Activated CD4-positive, alpha-beta T cell treated with anti-CD3 and anti-CD28 coated beads, Interleukin-2, amount 10 ng/mL, durations not matched to agents 24 days and 14 days (primary cell): ENCODE measurements around the gene TSPAN11. TPM values are rescaled to one million over a fixed set of nuclear protein-coding genes. Genes with fewer than 3 reads are reported as not detected.

Experiments
- DNase-seq: peaks from one replicate; pipeline ENCODE4 v3.0.0; 2022
- H3K27ac Mint-ChIP-seq: one replicate; pipeline ENCODE4 v1.8.0; 2022; ENCODE audit warnings: mild to moderate bottlenecking, mixed read lengths
- H3K27me3 Mint-ChIP-seq: one replicate; pipeline ENCODE4 v1.8.0; 2022; ENCODE audit warnings: mixed read lengths
- H3K36me3 Mint-ChIP-seq: one replicate; pipeline ENCODE4 v1.8.0; 2022; ENCODE audit warnings: low read depth, mild to moderate bottlenecking, mixed read lengths
- H3K4me1 Mint-ChIP-seq: one replicate; pipeline ENCODE4 v1.8.0; 2021; ENCODE audit warnings: mixed read lengths
- H3K4me3 Mint-ChIP-seq: one replicate; pipeline ENCODE4 v1.8.0; 2022; ENCODE audit warnings: mild to moderate bottlenecking, moderate library complexity, mixed read lengths
- H3K9me3 Mint-ChIP-seq: one replicate; pipeline ENCODE4 v1.8.0; 2021; ENCODE audit warnings: mixed read lengths
- intact Hi-C: fragments of 100-400 bp; cut with micrococcal nuclease; formaldehyde crosslinking; loops from one replicate; pipeline ENCODE4 v1.15.1; 2023
- total RNA-seq: library from RNA; stranded (reverse); gene quantifications from 2 replicates; pipeline ENCODE4 v1.2.3, GENCODE V29; 2022

TSPAN11 gene
- total RNA-seq, 1 donor from 2014 or later: not detected

GRCh38 chr12:31001581-31002360, 75.2 kb downstream of the TSPAN11 start:
- intact Hi-C loops: no loop called here
- no peak overlapping the region for H3K4me3 Mint-ChIP-seq

GRCh38 chr12:31002361-31002725, 75.8 kb downstream of the TSPAN11 start:
- no peak for DNase-seq
- Mint-ChIP-seq H3K4me1 (peaks cover 2% of the 10 kb centered on the region), H3K36me3 (no peaks in the 10 kb centered on the region), H3K4me3 (no peak overlapping the region), H3K27ac (no peak overlapping the region), H3K9me3 (no peaks in the 10 kb centered on the region), H3K27me3 (no peaks in the 10 kb centered on the region)
- intact Hi-C loops: no loop called here

More at GRCh38 chr12:31001581-31002360, 75.2 kb downstream of the TSPAN11 start:
- no peak for DNase-seq
- Mint-ChIP-seq H3K27ac (no peak overlapping the region), H3K27me3 (no peaks in the 10 kb centered on the region), H3K9me3 (no peaks in the 10 kb centered on the region), H3K36me3 (no peaks in the 10 kb centered on the region), H3K4me1 (peaks cover 2% of the 10 kb centered on the region)

DNA sequence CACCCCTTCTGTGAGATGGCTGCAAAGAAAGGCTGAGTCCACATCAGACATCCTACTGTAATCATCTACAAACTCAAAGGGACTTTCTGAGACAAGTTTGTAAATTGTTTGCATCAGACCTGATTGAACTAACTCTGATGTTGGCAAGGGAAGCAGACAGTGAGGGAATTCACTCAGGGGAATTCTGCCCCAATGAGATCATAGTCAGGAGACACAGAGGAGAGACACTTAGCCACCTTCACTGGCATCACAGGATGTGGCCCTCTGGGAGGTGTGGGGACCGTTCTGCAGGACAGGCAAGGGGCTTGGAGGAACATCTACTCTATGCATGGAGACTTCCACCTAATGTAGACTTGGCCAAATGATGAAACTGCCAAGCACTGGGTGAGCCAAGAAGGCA, 76.5 kb downstream of the TSPAN11 start:
- intact Hi-C loops: no loop called here
- no peaks in the 10 kb centered on the region for H3K27me3 Mint-ChIP-seq
- no peak overlapping the region for H3K4me3 Mint-ChIP-seq
- peaks cover 2% of the 10 kb centered on the region for H3K4me1 Mint-ChIP-seq
- no peaks in the 10 kb centered on the region for H3K36me3 Mint-ChIP-seq
- no peaks in the 10 kb centered on the region for H3K9me3 Mint-ChIP-seq
- no peak overlapping the region for H3K27ac Mint-ChIP-seq
- no peak for DNase-seq

DNA sequence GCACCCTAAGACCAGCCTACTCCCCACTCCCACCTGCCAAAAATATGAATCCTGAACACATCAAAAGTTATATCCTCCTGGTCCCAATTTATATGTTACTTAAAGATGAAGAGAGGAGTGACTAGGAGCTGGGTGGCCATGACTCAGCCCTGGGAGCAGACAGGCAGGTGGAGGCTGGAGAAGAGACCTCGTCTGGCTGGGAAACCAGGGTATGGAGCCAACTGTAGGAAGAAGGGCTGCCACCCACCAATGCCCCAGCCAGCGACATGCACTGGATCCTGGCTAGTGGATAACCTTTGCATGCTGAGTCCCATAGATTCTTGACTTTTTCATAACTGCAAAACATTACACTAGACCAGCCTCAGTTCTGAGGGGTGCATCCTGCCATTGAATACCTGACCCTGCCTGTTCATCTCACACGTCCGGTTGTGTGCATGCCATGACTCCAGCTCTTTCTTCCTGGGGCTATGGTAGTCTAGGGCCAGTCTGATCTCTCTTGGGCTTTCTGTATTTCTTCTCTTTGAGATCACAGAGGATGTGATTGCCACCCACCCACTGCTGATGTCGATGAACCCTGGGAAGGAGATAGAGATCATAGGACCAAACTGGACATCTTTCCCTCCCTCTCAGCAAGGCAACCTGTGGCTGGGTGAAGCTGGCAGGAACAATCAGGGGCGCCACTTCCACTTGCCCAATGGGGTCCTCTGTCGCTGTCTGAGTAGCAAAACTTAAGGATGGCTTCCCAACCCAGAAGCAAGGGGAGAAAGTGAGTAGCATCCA, 77.5 kb downstream of the TSPAN11 start:
- Mint-ChIP-seq H3K36me3 (no peaks in the 10 kb centered on the region), H3K27ac (no peak overlapping the region), H3K4me1 (peaks cover 2% of the 10 kb centered on the region), H3K27me3 (no peaks in the 10 kb centered on the region), H3K4me3 (no peak overlapping the region), H3K9me3 (no peaks in the 10 kb centered on the region)
- intact Hi-C loops: no loop called here
- no peak for DNase-seq

DNA sequence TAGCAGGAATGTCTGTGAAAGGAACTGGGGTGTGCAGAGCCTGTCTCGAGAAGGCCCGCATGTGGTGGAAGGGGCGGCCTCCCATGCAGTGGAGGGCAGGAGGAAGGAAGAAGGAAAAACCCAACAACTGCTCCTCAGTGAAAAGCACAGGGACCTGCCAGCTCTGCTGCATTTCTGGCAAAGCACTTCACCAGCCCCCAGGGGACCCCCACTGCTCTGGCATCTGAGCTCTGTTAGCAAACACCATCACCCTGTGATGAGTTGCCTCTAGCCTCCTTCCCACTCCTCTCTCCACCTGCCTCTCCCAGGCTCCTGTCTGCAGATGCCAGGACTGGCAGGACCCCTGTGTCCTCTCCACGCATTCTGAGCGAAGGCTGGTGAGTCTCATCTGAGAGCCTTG, 78.1 kb downstream of the TSPAN11 start:
- DNase-seq: no peak
- H3K27ac Mint-ChIP-seq: no peak overlapping the region
- H3K9me3 Mint-ChIP-seq: no peaks in the 10 kb centered on the region
- intact Hi-C loops: no loop called here
- H3K36me3 Mint-ChIP-seq: no peaks in the 10 kb centered on the region
- no peaks in the 10 kb centered on the region for H3K27me3 Mint-ChIP-seq
- no peak overlapping the region for H3K4me3 Mint-ChIP-seq
- H3K4me1 Mint-ChIP-seq: peaks cover 2% of the 10 kb centered on the region

GRCh38 chr12:31005256-31005943, 78.9 kb downstream of the TSPAN11 start:
- H3K9me3 Mint-ChIP-seq: no peaks in the 10 kb centered on the region
- no peaks in the 10 kb centered on the region for H3K27me3 Mint-ChIP-seq
- intact Hi-C loops: no loop called here
- H3K27ac Mint-ChIP-seq: no peak overlapping the region
- H3K36me3 Mint-ChIP-seq: no peaks in the 10 kb centered on the region
- DNase-seq: no peak
- H3K4me3 Mint-ChIP-seq: no peak overlapping the region
- peaks cover 2% of the 10 kb centered on the region for H3K4me1 Mint-ChIP-seq

DNA sequence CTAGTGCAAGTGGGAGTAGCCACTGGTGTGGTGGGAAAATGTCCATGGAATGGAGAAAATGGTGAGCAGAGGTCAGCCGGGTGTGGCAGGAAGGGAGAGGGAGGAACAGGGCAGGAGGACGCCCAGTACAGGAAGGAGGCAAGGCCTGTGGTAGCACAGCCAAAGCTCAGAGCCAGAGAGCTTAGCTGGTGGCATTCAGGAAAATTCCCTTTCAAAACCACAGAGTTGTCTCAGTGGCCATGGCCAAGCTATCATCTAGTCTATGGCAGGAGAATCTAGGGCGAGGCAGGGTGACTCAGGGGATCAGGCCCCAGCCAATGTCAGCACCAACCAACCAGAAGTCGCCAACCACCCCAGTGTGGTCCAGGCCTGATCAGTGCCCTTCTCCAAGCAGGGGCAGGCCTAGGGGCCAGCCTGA, 79.4 kb downstream of the TSPAN11 start:
- intact Hi-C loops: no loop called here
- DNase-seq: no peak
- no peaks in the 10 kb centered on the region for H3K36me3 Mint-ChIP-seq
- no peak overlapping the region for H3K27ac Mint-ChIP-seq
- peaks cover 2% of the 10 kb centered on the region for H3K4me1 Mint-ChIP-seq
- H3K27me3 Mint-ChIP-seq: no peaks in the 10 kb centered on the region
- H3K9me3 Mint-ChIP-seq: no peaks in the 10 kb centered on the region
- no peak overlapping the region for H3K4me3 Mint-ChIP-seq

DNA sequence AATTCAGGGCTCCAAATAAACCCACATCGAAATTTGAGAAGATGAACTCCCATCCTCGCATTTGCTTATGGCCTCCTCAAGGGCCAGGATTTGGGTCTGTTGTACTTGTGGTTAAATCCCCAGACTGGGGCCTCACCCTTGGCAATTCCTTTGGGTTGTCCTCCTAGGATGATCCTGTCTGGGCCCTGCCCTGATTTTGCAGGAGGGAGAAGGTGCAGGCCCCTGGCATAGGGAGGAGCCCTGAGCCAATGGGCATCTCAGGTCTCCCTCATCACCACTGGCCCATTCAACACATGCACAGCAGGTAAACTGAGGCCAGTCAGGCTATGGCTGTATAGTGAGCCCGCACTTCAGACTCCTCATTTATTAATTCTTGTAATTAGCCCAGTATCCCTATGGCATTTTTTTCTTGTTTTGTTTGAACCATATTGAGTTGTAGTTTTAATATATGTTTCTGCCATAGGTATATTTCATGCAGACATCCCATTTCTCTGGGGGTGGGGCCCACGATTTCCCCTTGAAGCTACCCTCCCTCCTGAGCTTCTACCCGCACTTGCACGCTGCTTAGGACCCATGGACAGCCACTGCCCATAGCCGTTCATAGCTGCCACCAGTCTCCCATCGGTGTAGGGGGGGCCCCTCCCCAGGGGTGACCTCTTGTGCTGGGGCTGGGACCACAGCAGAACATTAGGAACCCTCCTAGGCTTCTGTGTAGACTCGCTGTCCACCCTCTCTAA, 80.0 kb downstream of the TSPAN11 start:
- Mint-ChIP-seq H3K4me3 (no peak overlapping the region), H3K27me3 (no peaks in the 10 kb centered on the region), H3K36me3 (no peaks in the 10 kb centered on the region), H3K27ac (no peak overlapping the region), H3K9me3 (no peaks in the 10 kb centered on the region), H3K4me1 (peaks cover 2% of the 10 kb centered on the region)
- no peak for DNase-seq
- intact Hi-C loops: no loop called here

- intact Hi-C loops: no loop called here
- no peaks in the 10 kb centered on the region for H3K27me3 Mint-ChIP-seq
- no peak for DNase-seq
- peaks cover 2% of the 10 kb centered on the region for H3K4me1 Mint-ChIP-seq
- no peak overlapping the region for H3K4me3 Mint-ChIP-seq
- H3K36me3 Mint-ChIP-seq: no peaks in the 10 kb centered on the region
- no peak overlapping the region for H3K27ac Mint-ChIP-seq
- no peaks in the 10 kb centered on the region for H3K9me3 Mint-ChIP-seq
These were observed 80.6 kb downstream of the TSPAN11 start for GRCh38 chr12:31007153-31007495.

- intact Hi-C loops: no loop called here
- H3K27me3 Mint-ChIP-seq: no peaks in the 10 kb centered on the region
- no peak for DNase-seq
- H3K27ac Mint-ChIP-seq: no peak overlapping the region
- H3K9me3 Mint-ChIP-seq: no peaks in the 10 kb centered on the region
- H3K36me3 Mint-ChIP-seq: no peaks in the 10 kb centered on the region
- H3K4me1 Mint-ChIP-seq: peaks cover 2% of the 10 kb centered on the region
- H3K4me3 Mint-ChIP-seq: no peak overlapping the region
These were observed 81.2 kb downstream of the TSPAN11 start for GRCh38 chr12:31007636-31008175.

DNA sequence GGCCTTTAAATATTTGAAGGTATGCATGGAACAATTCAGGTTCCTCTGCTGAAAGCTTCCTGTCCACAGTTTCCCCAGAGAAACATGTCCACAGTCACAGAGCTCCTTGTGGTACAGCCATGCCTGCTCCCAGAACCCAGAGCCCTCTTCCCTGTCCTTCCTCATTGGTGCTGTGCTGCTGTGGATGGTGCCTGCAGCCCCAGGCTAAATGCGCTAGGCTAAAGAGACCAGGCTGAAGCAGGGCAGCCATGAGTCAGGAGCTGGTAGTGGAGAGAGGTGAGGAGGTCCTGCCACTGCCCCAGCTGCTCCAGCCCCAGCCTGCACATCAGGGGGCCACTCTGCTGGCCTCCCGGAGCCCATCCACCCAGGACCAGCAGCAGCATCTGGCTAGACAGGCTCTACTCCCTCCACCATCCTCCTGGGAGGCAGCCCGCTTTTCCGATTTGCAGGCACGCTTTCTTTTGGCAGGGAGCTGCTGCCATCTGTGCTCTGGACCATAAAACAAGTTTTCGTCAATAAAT, 81.8 kb downstream of the TSPAN11 start:
- Mint-ChIP-seq H3K27ac (no peak overlapping the region), H3K4me1 (peaks cover 2% of the 10 kb centered on the region), H3K9me3 (no peaks in the 10 kb centered on the region), H3K36me3 (no peaks in the 10 kb centered on the region), H3K27me3 (no peaks in the 10 kb centered on the region), H3K4me3 (no peak overlapping the region)
- no peak for DNase-seq
- intact Hi-C loops: no loop called here

DNA sequence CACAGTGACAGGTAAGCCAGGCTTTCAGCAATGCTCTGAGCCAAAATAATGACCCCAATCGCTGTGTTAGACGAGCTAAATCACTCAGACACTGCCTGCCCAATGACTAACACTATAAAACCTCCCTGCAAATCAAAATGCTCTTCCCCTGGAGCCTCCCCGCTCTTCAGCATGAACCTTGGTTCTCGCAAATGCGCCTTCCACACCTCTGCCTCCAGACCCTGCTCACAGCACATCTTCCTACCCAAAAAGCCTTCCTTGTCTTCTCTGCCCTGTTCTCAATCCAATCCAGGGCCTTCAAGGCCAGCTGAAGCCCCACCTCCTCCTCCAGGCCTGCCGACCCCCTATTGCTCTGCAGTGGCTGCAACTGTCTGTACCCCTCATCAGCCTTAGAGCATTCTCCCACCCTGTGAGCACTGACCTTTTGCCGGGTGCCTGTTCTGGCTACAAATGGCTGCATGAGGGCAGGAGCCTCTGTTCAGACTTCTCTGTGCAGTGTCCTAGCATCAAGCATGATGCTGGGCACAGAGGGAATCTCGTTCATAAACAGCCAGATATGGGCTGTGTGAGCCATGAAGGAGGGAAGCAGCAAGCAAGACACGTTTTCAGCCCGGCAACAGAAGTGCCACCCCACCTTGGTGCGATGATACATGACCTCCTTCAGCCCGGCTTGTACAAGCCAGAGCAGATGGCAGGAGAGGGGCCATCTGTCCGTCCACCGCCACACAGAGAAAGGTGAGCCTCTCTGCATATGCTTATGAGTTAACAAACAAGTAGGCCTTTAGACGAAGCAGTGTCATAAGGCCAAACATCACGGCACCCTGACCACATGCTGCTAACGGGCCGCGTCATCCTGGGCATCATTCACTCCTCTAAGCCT, 82.7 kb downstream of the TSPAN11 start:
- no peak for DNase-seq
- Mint-ChIP-seq H3K9me3 (no peaks in the 10 kb centered on the region), H3K27me3 (no peaks in the 10 kb centered on the region), H3K27ac (no peak overlapping the region), H3K4me1 (peaks cover 2% of the 10 kb centered on the region), H3K4me3 (no peak overlapping the region), H3K36me3 (no peaks in the 10 kb centered on the region)
- intact Hi-C loops: no loop called here

DNA sequence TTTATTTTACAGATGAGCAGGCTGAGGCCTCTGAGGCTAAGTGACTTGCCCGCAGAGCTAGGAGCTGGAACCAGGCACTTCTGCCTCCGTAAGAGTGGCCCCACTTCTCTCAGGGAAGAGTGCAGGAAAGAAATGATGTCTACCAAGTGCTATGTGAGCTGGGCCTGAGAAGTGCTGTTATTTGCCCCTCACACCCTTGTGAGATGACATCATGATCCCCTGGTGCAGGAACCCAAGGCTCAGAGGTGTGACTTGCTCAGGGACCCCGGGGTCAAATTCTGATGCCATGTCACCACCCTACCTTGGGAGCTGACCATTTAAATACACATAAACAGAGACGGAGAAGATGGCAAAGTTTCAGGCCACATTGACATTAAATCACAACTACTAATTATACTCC, 83.4 kb downstream of the TSPAN11 start:
- no peak for DNase-seq
- Mint-ChIP-seq H3K4me3 (no peak overlapping the region), H3K27me3 (no peaks in the 10 kb centered on the region)

More for the DNA sequence above, 83.4 kb downstream of the TSPAN11 start:
- H3K27ac Mint-ChIP-seq: no peak overlapping the region
- H3K9me3 Mint-ChIP-seq: no peaks in the 10 kb centered on the region
- H3K4me1 Mint-ChIP-seq: peaks cover 2% of the 10 kb centered on the region
- intact Hi-C loops: no loop called here
- no peaks in the 10 kb centered on the region for H3K36me3 Mint-ChIP-seq
